ENCODE data around the gene DDR2. TPM values are rescaled to one million over a fixed set of nuclear protein-coding genes. Genes with fewer than 3 reads are reported as not detected.
"Not testable (repeated sequence)": the region's sequence is repeated elsewhere in the genome, so short reads cannot be mapped to it uniquely, and the experiment has no call there.

Gene DDR2
- polyA plus RNA-seq, 3 donors = 0.07 TPM; not detected in 2

- H3K36me3 Mint-ChIP-seq; H3K9me3 ChIP-seq (replicated peaks in 1 of 2; ENCODE audit: control insufficient read depth in 1 of 2, insufficient read depth in 1 of 2, low read length in 2 of 2); intact Hi-C loops (cut with micrococcal nuclease); H2AFZ ChIP-seq (ENCODE audit: insufficient read depth, low read depth, low read length, poor library complexity, severe bottlenecking); H3K27ac Mint-ChIP-seq; H3K4me2 ChIP-seq (replicated peaks; ENCODE audit: extremely low read depth, low read length, poor library complexity, severe bottlenecking); H3K9ac ChIP-seq (ENCODE audit: insufficient read depth, low read length, poor library complexity, severe bottlenecking); DNase-seq; H4K20me1 ChIP-seq (ENCODE audit: insufficient read depth, low read length); H3K27ac ChIP-seq (ENCODE audit: low read depth in 1 of 2, low read length in 2 of 2); H3K79me2 ChIP-seq (ENCODE audit: insufficient read depth, low read length); H3K36me3 ChIP-seq (replicated peaks in 1 of 2; ENCODE audit: control insufficient read depth in 1 of 2, insufficient read depth in 2 of 2, low read length in 2 of 2); H3K9me3 Mint-ChIP-seq; H3K4me3 ChIP-seq (replicated peaks in 1 of 3; ENCODE audit: low read depth in 2 of 3, low read length in 3 of 3); H3K4me1 ChIP-seq (ENCODE audit: control insufficient read depth in 1 of 2, insufficient read depth in 2 of 2, low read length in 2 of 2); H3K4me3 Mint-ChIP-seq; H3K4me1 Mint-ChIP-seq: not testable (repeated sequence)
- no CpG with 5 or more reads among the region's 2 CpGs for WGBS (ENCODE audit: insufficient coverage)
- H3K27me3 Mint-ChIP-seq (ENCODE audit: low read depth in 3 of 3) = peaks cover 15 to 23% (median 21%) of the 10 kb centered on the region in 3 donors
- H3K27me3 ChIP-seq (ENCODE audit: control insufficient read depth in 2 of 2, insufficient read depth in 2 of 2, low read length in 2 of 2) = peaks cover 25 to 26% of the 10 kb centered on the region in 2 donors
Observed at GRCh38 chr1:162818136-162818535, 185.9 kb downstream of the DDR2 start.

- H3K4me1 ChIP-seq (ENCODE audit: control insufficient read depth in 1 of 2, insufficient read depth in 2 of 2, low read length in 2 of 2); H2AFZ ChIP-seq (ENCODE audit: insufficient read depth, low read depth, low read length, poor library complexity, severe bottlenecking); H3K79me2 ChIP-seq (ENCODE audit: insufficient read depth, low read length); H3K27ac ChIP-seq (ENCODE audit: low read depth in 1 of 2, low read length in 2 of 2); H3K36me3 Mint-ChIP-seq; H3K4me1 Mint-ChIP-seq; H3K9ac ChIP-seq (ENCODE audit: insufficient read depth, low read length, poor library complexity, severe bottlenecking); DNase-seq; H3K4me3 Mint-ChIP-seq; H3K9me3 Mint-ChIP-seq; intact Hi-C loops (cut with micrococcal nuclease); H3K36me3 ChIP-seq (replicated peaks in 1 of 2; ENCODE audit: control insufficient read depth in 1 of 2, insufficient read depth in 2 of 2, low read length in 2 of 2); H3K9me3 ChIP-seq (replicated peaks in 1 of 2; ENCODE audit: control insufficient read depth in 1 of 2, insufficient read depth in 1 of 2, low read length in 2 of 2); H4K20me1 ChIP-seq (ENCODE audit: insufficient read depth, low read length); H3K4me2 ChIP-seq (replicated peaks; ENCODE audit: extremely low read depth, low read length, poor library complexity, severe bottlenecking); H3K4me3 ChIP-seq (replicated peaks in 1 of 3; ENCODE audit: low read depth in 2 of 3, low read length in 3 of 3); H3K27ac Mint-ChIP-seq: not testable (repeated sequence)
- no CpG with 5 or more reads among the region's 1 CpG for WGBS (ENCODE audit: insufficient coverage)
- H3K27me3 Mint-ChIP-seq (ENCODE audit: low read depth in 3 of 3) = peaks cover 21 to 28% (median 23%) of the 10 kb centered on the region in 3 donors
- peaks cover 30 to 32% of the 10 kb centered on the region in 2 donors for H3K27me3 ChIP-seq (ENCODE audit: control insufficient read depth in 2 of 2, insufficient read depth in 2 of 2, low read length in 2 of 2)
Observed at GRCh38 chr1:162818666-162819065, 186.4 kb downstream of the DDR2 start.

Data from CD14-positive monocyte (primary cell).